HepG2 (cell line): ENCODE data around the gene UBL7. TPM values are rescaled to one million over a fixed set of nuclear protein-coding genes. Genes with fewer than 3 reads are reported as not detected.

Experiments used
- ATAC-seq: fragments of 200-7000 bp; cut with Tn5 transposase; 3 replicates; pipeline ENCODE4 v1.9.1; 2020; ENCODE audit warnings: mild to moderate bottlenecking, moderate library complexity
- BruUV-seq: library from RNA; stranded (reverse); fragments of 400-500 nt; replicated peaks from 2 replicates; lab custom pipeline; 2021; lab: Mats Ljungman, UMichigan
- CTCF ChIA-PET: fragments of 300-600 bp; formaldehyde crosslinking; extraction: SDS; loops from one replicate; lab custom pipeline; 2021; ENCODE audit warnings: low total read pairs, inconsistent platforms, low intra/inter-chr PET ratio; lab: Yijun Ruan, JAX
- POLR2A ChIA-PET: fragments of 350-600 bp; sonication (Branson Sonifier 250); formaldehyde crosslinking; loops from one replicate; lab custom pipeline; 2020; ENCODE audit warnings: antibody characterized with exemption, inconsistent platforms; lab: Yijun Ruan, JAX
- DNase-seq: peaks from one replicate; pipeline ENCODE4 v3.0.0-alpha.2; 2015; ENCODE audit warnings: low spot score
- FAIRE-seq: peaks from 3 replicates; lab custom pipeline; 2011; peaks lifted over from hg19 to GRCh38; lab: Jason Lieb, UNC
- H2AFZ ChIP-seq: one replicate; pipeline ENCODE4 v1.6.1; 2011; ENCODE audit warnings: low read length, inconsistent platforms
- H3K27ac ChIP-seq: fragments of 300-600 bp; 3 replicates; pipeline ENCODE4 v1.8.0; 2011; ENCODE audit warnings: mixed run types, mild to moderate bottlenecking, mixed read lengths, low read length, inconsistent platforms; ENCODE audit not compliant: insufficient read depth; ENCODE audit errors: extremely low read length
- H3K27me3 ChIP-seq, 2 experiments: fragments of 200-600 bp in 1 of 2; 2 replicates in 1 of 2; 3 replicates in 1 of 2; pipeline versions ENCODE4 v1.6.0 to v1.8.0; 2011; ENCODE audit warnings: low read length in 2 of 2, mild to moderate bottlenecking in 2 of 2, moderate library complexity in 2 of 2, inconsistent platforms in 1 of 2; ENCODE audit not compliant: insufficient read depth in 2 of 2, control insufficient read depth in 1 of 2
- H3K36me3 ChIP-seq, 2 experiments: fragments of 200-600 bp in 1 of 2; replicated peaks in 1 of 2; 2 replicates in 1 of 2; 3 replicates in 1 of 2; pipeline versions ENCODE4 v1.5.1 to v1.8.0; 2011; ENCODE audit warnings: low read length in 2 of 2, inconsistent platforms in 1 of 2; ENCODE audit not compliant: insufficient read depth in 2 of 2, control insufficient read depth in 1 of 2
- H3K4me1 ChIP-seq: 2 replicates; pipeline ENCODE4 v1.5.1; 2012; ENCODE audit warnings: low read length, inconsistent platforms; ENCODE audit not compliant: insufficient read depth
- H3K4me2 ChIP-seq: 2 replicates; pipeline ENCODE4 v1.6.0; 2011; ENCODE audit warnings: low read depth, low read length, inconsistent platforms
- H3K4me3 ChIP-seq, 3 experiments: fragments of 200-600 bp in 1 of 3; sonication (generic), shearing (Covaris generic) in 1 of 3; replicated peaks in 1 of 3; 2 replicates each; pipeline ENCODE4 v1.5.1; 2011 to 2016; ENCODE audit warnings: low read length in 3 of 3, inconsistent platforms in 2 of 3, low read depth in 2 of 3, mild to moderate bottlenecking in 2 of 3, control low read depth in 1 of 3, mixed read lengths in 1 of 3; ENCODE audit not compliant: insufficient read depth in 1 of 3
- H3K79me2 ChIP-seq: one replicate; pipeline ENCODE4 v1.6.1; 2011; ENCODE audit warnings: low read length, inconsistent platforms; ENCODE audit not compliant: insufficient read depth
- H3K9ac ChIP-seq: 2 replicates; pipeline ENCODE4 v1.6.0; 2011; ENCODE audit warnings: mild to moderate bottlenecking, low read depth, low read length, inconsistent platforms; ENCODE audit not compliant: insufficient read depth
- H3K9me3 ChIP-seq: 2 replicates; pipeline ENCODE4 v1.5.1; 2012; ENCODE audit warnings: mild to moderate bottlenecking, low read length
- H4K20me1 ChIP-seq: 2 replicates; pipeline ENCODE4 v1.6.0; 2011; ENCODE audit warnings: inconsistent platforms, mild to moderate bottlenecking, low read length, moderate library complexity; ENCODE audit not compliant: insufficient read depth
- EEA1 ChIP-seq: sonication (generic); formaldehyde crosslinking; IDR thresholded peaks from 2 replicates; pipeline ENCODE4 v1.5.1; 2020; ENCODE audit warnings: mild to moderate bottlenecking, missing genetic modification reagents, borderline replicate concordance
- ELK4 ChIP-seq: sonication (generic); formaldehyde crosslinking; IDR thresholded peaks from 2 replicates; pipeline ENCODE4 v1.9.0; 2021; ENCODE audit warnings: missing genetic modification reagents, borderline replicate concordance
- FOXA3 ChIP-seq: IDR thresholded peaks from 2 replicates; pipeline ENCODE4 v1.6.1; 2016; ENCODE audit warnings: missing genetic modification reagents, missing compliant biosample characterization
- KDM6A ChIP-seq: IDR thresholded peaks from 2 replicates; pipeline ENCODE4 v1.6.1; 2016; ENCODE audit warnings: low read depth
- MBNL3 ChIP-seq: fragments of 250-450 bp; sonication (Bioruptor Pico); conservative IDR thresholded peaks from 2 replicates; pipeline ENCODE4 v1.8.0; 2022; ENCODE audit warnings: mild to moderate bottlenecking, inconsistent platforms
- POLR2AphosphoS5 ChIP-seq: IDR thresholded peaks from 2 replicates; pipeline ENCODE4 v1.6.1; 2012; ENCODE audit warnings: low read depth, low read length
- TAF15 ChIP-seq: fragments of 200-400 bp; formaldehyde crosslinking; IDR thresholded peaks from one replicate; pipeline ENCODE4 v1.6.1; 2018; ENCODE audit warnings: mild to moderate bottlenecking, low read depth, low read length; ENCODE audit not compliant: poor library complexity, severe bottlenecking
- TOPORS ChIP-seq: sonication (generic); formaldehyde crosslinking; IDR thresholded peaks from 2 replicates; pipeline ENCODE4 v1.8.0; 2023; ENCODE audit warnings: mild to moderate bottlenecking, missing genetic modification reagents
- ZNF737 ChIP-seq: sonication (generic); formaldehyde crosslinking; IDR thresholded peaks from 2 replicates; pipeline ENCODE4 v1.5.0; 2020; ENCODE audit warnings: missing genetic modification reagents, mild to moderate bottlenecking, borderline replicate concordance
- WGBS: methylation state at CpG from one replicate; pipeline ENCODE4 v1.1.6; 2017; ENCODE audit warnings: low lambda C conversion rate; 5-methylcytosine and 5-hydroxymethylcytosine counted together
- in situ Hi-C: cut with HindIII; loops from 2 replicates; pipeline ENCODE4 v1.10.0; 2017; ENCODE audit warnings: low pct_unique_long_range_greater_than_20kb; ENCODE audit not compliant: extremely low pct_ligation_motif_present
- intact Hi-C: fragments of 100-400 bp; cut with micrococcal nuclease; formaldehyde crosslinking; loops from one replicate; pipeline ENCODE4 v1.10.0; 2022; ENCODE audit not compliant: unreplicated experiment
- polyA plus RNA-seq, 8 experiments: library from polyadenylated mRNA; depleted of rRNA in 3 of 8; stranded (reverse) in 7 of 8; unstranded in 1 of 8; fragments of >200 nt; fragmentation: Illumina TruSeq in 4 of 8; extraction: Trizol in 4 of 8; gene quantifications; 2 replicates each; pipeline versions ENCODE4 v1.2.1 to v1.2.3, GENCODE V29; 2011 to 2016; ENCODE audit warnings: low read depth in 4 of 8, missing spikeins in 1 of 8, mixed read lengths in 1 of 8; ENCODE audit not compliant: insufficient read depth in 1 of 8
- total RNA-seq, 5 experiments: library from RNA; depleted of rRNA; stranded (reverse); fragments of >200 nt; fragmentation: Illumina TruSeq; extraction: Trizol; gene quantifications; 2 replicates each; pipeline ENCODE4 v1.2.3, GENCODE V29; 2016; ENCODE audit warnings: low read depth in 1 of 5
- TF ChIP-seq, protein P1 (sequence below): sonication (generic); formaldehyde crosslinking; IDR thresholded peaks from 2 replicates; pipeline ENCODE4 v1.5.1; 2020; ENCODE audit warnings: missing genetic modification reagents, mild to moderate bottlenecking, borderline replicate concordance

The UBL7 gene
- total and polyA plus RNA-seq, 2 of the 13 experiments (the other 11 are each of a cell fraction or from before 2014, with no cell fraction given) = 55.0 to 63.5 TPM

DNA sequence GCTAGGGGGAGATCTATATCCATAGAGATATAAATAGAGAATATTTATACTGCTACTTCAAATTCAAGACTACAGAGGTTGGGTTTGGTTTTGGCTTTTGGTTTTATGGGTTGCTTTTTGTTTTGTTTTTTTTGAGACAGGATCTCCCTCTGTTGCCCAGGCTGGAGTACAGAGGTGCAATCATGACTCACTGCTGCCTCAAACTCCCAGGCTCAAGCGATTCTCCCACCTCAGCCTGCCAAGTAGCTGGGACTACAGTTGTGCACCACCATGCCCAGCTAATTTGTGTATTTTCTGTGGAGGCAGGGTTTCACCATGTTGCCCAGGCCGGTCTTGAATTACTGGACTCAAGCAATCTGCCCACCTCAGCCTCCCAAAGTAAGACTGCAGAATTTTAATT is 3.9 kb upstream of the UBL7 start:
- intact Hi-C loops (no loop called here), in situ Hi-C loops (no loop called here)
- peaks cover 36% of the 10 kb centered on the region for H3K4me1 ChIP-seq
- no peaks in the 10 kb centered on the region; a peak in 1 of 5 replicates for H3K36me3 ChIP-seq
- WGBS = 96% methylated on average over 2 of the region's 2 CpGs
- DNase-seq (no peak), FAIRE-seq (no peak), ATAC-seq (no peak)
- no peak overlapping the region for H3K9ac ChIP-seq
- H2AFZ ChIP-seq = no peak overlapping the region
- no peaks in the 10 kb centered on the region for H3K9me3 ChIP-seq
- no TSS peak for BruUV-seq
- no peak overlapping the region for H3K4me3 ChIP-seq
- H3K27ac ChIP-seq = no peak overlapping the region
- H3K27me3 ChIP-seq = no peaks in the 10 kb centered on the region
- H4K20me1 ChIP-seq = no peaks in the 10 kb centered on the region
- H3K4me2 ChIP-seq = no peak overlapping the region
- TF ChIP-seq TAF15 (no peak), KDM6A (no peak), FOXA3 (CRISPR knock-in tag) (no peak), POLR2AphosphoS5 (no peak), ELK4 (CRISPR knock-in tag) (no peak), TOPORS (CRISPR knock-in tag) (no peak), MBNL3 (CRISPR knock-in tag) (no peak), EEA1 (CRISPR knock-in tag) (no peak), ZNF737 (CRISPR knock-in tag) (no peak)
- TF ChIP-seq, protein P1, sequence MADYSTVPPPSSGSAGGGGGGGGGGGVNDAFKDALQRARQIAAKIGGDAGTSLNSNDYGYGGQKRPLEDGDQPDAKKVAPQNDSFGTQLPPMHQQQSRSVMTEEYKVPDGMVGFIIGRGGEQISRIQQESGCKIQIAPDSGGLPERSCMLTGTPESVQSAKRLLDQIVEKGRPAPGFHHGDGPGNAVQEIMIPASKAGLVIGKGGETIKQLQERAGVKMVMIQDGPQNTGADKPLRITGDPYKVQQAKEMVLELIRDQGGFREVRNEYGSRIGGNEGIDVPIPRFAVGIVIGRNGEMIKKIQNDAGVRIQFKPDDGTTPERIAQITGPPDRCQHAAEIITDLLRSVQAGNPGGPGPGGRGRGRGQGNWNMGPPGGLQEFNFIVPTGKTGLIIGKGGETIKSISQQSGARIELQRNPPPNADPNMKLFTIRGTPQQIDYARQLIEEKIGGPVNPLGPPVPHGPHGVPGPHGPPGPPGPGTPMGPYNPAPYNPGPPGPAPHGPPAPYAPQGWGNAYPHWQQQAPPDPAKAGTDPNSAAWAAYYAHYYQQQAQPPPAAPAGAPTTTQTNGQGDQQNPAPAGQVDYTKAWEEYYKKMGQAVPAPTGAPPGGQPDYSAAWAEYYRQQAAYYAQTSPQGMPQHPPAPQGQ (CRISPR knock-in tag) = no peak
- CTCF ChIA-PET = no interaction called here
- H3K79me2 ChIP-seq = peaks cover 25% of the 10 kb centered on the region
- POLR2A ChIA-PET = interaction anchor here (0.6 to 1.6 kb wide), 3 partner anchors 13 to 23 kb away, joined by 3 to 7 read pairs (median 4); no protein-coding TSS in a partner anchor
